ENCODE measurements around the gene ATP11B. TPM values are rescaled to one million over a fixed set of nuclear protein-coding genes. Genes with fewer than 3 reads are reported as not detected.

Gene ATP11B
- total and polyA plus RNA-seq, 2 experiments from 2014 or later: 19.8 to 60.5 TPM

GRCh38 chr3:182786564-182787196, 6.6 kb upstream of the ATP11B start:
- peaks cover 4% of the 10 kb centered on the region for H3K27me3 ChIP-seq
- H3K4me3 ChIP-seq: no peak overlapping the region
- H3K4me1 ChIP-seq (ENCODE audit: insufficient read depth): no peaks in the 10 kb centered on the region
- H3K79me2 ChIP-seq: no peaks in the 10 kb centered on the region
- H4K20me1 ChIP-seq (ENCODE audit: insufficient read depth, poor library complexity, severe bottlenecking): no peaks in the 10 kb centered on the region
- H3K27ac ChIP-seq: no peak overlapping the region
- no peaks in the 10 kb centered on the region for H3K9me2 ChIP-seq (replicated peaks; ENCODE audit: insufficient read depth)
- no peaks in the 10 kb centered on the region for H3K9me3 ChIP-seq (ENCODE audit: low read depth)
- H3K36me3 ChIP-seq (replicated peaks; ENCODE audit: insufficient read depth, low read depth): no peaks in the 10 kb centered on the region
- no peak overlapping the region for H3K4me2 ChIP-seq
- H2AFZ ChIP-seq: no peak overlapping the region
- 86% methylated on average over 5 of the region's 5 CpGs for WGBS (ENCODE audit: low lambda C conversion rate, missing lambda C conversion rate)
- no peak for DNase-seq (ENCODE audit: low spot score)
- no peak for TF ChIP-seq EZH2 (IDR thresholded peaks at IDR 0.05; ENCODE audit: borderline replicate concordance)

- no peak for DNase-seq (ENCODE audit: low spot score)
- Histone ChIP-seq H3K27ac (no peak overlapping the region), H3K4me2 (no peak overlapping the region)
Measured at GRCh38 chr3:182787302-182788036, 5.8 kb upstream of the ATP11B start.

GRCh38 chr3:182789371-182789770, 3.9 kb upstream of the ATP11B start:
- DNase-seq (ENCODE audit: low spot score): no peak
- no peak overlapping the region for H3K4me2 ChIP-seq
- no peaks in the 10 kb centered on the region for H3K9me2 ChIP-seq (replicated peaks; ENCODE audit: insufficient read depth)
- H3K9me3 ChIP-seq (ENCODE audit: low read depth): no peaks in the 10 kb centered on the region
- H3K27ac ChIP-seq: no peak overlapping the region
- no peaks in the 10 kb centered on the region for H3K4me1 ChIP-seq (ENCODE audit: insufficient read depth)
- WGBS (ENCODE audit: low lambda C conversion rate, missing lambda C conversion rate): 76% methylated on average over 1 of the region's 1 CpG
- H3K79me2 ChIP-seq: peaks cover 5% of the 10 kb centered on the region
- peaks cover 4% of the 10 kb centered on the region for H3K27me3 ChIP-seq
- no peaks in the 10 kb centered on the region for H3K36me3 ChIP-seq (replicated peaks; ENCODE audit: insufficient read depth, low read depth)
- H3K4me3 ChIP-seq: no peak overlapping the region
- TF ChIP-seq EZH2 (IDR thresholded peaks at IDR 0.05; ENCODE audit: borderline replicate concordance) (no peak), EZH2phosphoT487 (IDR thresholded peaks at IDR 0.05; ENCODE audit: low read depth, severe bottlenecking, unreplicated experiment) (no peak), CTCF (IDR thresholded peaks at IDR 0.05; ENCODE audit: poor library complexity) (no peak)
- no peak overlapping the region for H2AFZ ChIP-seq
- H4K20me1 ChIP-seq (ENCODE audit: insufficient read depth, poor library complexity, severe bottlenecking): no peaks in the 10 kb centered on the region

More at GRCh38 chr3:182787302-182788036, 5.8 kb upstream of the ATP11B start:
- Histone ChIP-seq H3K79me2 (no peaks in the 10 kb centered on the region), H3K36me3 (replicated peaks; ENCODE audit: insufficient read depth, low read depth) (no peaks in the 10 kb centered on the region), H3K9me2 (replicated peaks; ENCODE audit: insufficient read depth) (no peaks in the 10 kb centered on the region), H3K4me3 (no peak overlapping the region), H3K4me1 (ENCODE audit: insufficient read depth) (no peaks in the 10 kb centered on the region), H3K9me3 (ENCODE audit: low read depth) (no peaks in the 10 kb centered on the region), H3K27me3 (peaks cover 4% of the 10 kb centered on the region), H4K20me1 (ENCODE audit: insufficient read depth, poor library complexity, severe bottlenecking) (no peaks in the 10 kb centered on the region), H2AFZ (no peak overlapping the region)
- 86% methylated on average over 12 of the region's 12 CpGs for WGBS (ENCODE audit: low lambda C conversion rate, missing lambda C conversion rate)
- TF ChIP-seq EZH2phosphoT487 (IDR thresholded peaks at IDR 0.05; ENCODE audit: low read depth, severe bottlenecking, unreplicated experiment): no peak
- TF ChIP-seq EZH2 (IDR thresholded peaks at IDR 0.05; ENCODE audit: borderline replicate concordance): no peak
- no peak for TF ChIP-seq CTCF (IDR thresholded peaks at IDR 0.05; ENCODE audit: poor library complexity)

- TF ChIP-seq CTCF (IDR thresholded peaks at IDR 0.05; ENCODE audit: poor library complexity): no peak
- TF ChIP-seq EZH2 (IDR thresholded peaks at IDR 0.05; ENCODE audit: borderline replicate concordance): no peak
- no peak for TF ChIP-seq EZH2phosphoT487 (IDR thresholded peaks at IDR 0.05; ENCODE audit: low read depth, severe bottlenecking, unreplicated experiment)
- H2AFZ ChIP-seq: no peak overlapping the region
- DNase-seq (ENCODE audit: low spot score): no peak
- peaks cover 8% of the 10 kb centered on the region for H3K4me1 ChIP-seq (ENCODE audit: insufficient read depth)
- H4K20me1 ChIP-seq (ENCODE audit: insufficient read depth, poor library complexity, severe bottlenecking): peaks cover 1% of the 10 kb centered on the region
- H3K9me3 ChIP-seq (ENCODE audit: low read depth): no peaks in the 10 kb centered on the region
- H3K4me3 ChIP-seq: no peak overlapping the region
- peaks cover 18% of the 10 kb centered on the region for H3K79me2 ChIP-seq
- no peaks in the 10 kb centered on the region for H3K9me2 ChIP-seq (replicated peaks; ENCODE audit: insufficient read depth)
- no peak overlapping the region for H3K4me2 ChIP-seq
- no peaks in the 10 kb centered on the region for H3K36me3 ChIP-seq (replicated peaks; ENCODE audit: insufficient read depth, low read depth)
- 94% methylated on average over 1 of the region's 1 CpG for whole genome bisulfite sequencing (ENCODE audit: low lambda C conversion rate, missing lambda C conversion rate)
- peaks cover 4% of the 10 kb centered on the region for H3K27me3 ChIP-seq
- H3K27ac ChIP-seq: no peak overlapping the region
Measured at GRCh38 chr3:182790612-182791011, 2.7 kb upstream of the ATP11B start.

Measured in hepatocyte (in vitro differentiated cells).